Retinal pigment epithelial cell (primary cell): ENCODE results near the gene MEAK7.

Experiments
- DNase-seq: peaks from one replicate; pipeline ENCODE4 v3.0.0-alpha.2; 2010; ENCODE audit warnings: low read depth
- H3K4me3 ChIP-seq: 2 replicates; pipeline ENCODE4 v1.5.1; 2011; ENCODE audit warnings: mild to moderate bottlenecking, low read length, control low read depth, moderate library complexity
- CTCF ChIP-seq: conservative IDR thresholded peaks from 2 replicates; pipeline ENCODE4 v1.5.1; 2011; ENCODE audit warnings: low read depth, low read length, control low read depth, inconsistent platforms

Gene MEAK7

GRCh38 chr16:84517366-84517765 is 12.9 kb upstream of the MEAK7 start:
- no peak for DNase-seq
- H3K4me3 ChIP-seq, result no peak overlapping the region
- no peak for TF ChIP-seq CTCF

GRCh38 chr16:84514874-84515835 is 10.7 kb upstream of the MEAK7 start:
- H3K4me3 ChIP-seq, result no peak overlapping the region
- DNase-seq, result no peak
- no peak for TF ChIP-seq CTCF

- H3K4me3 ChIP-seq, result no peak overlapping the region
- DNase-seq, result no peak
- no peak for TF ChIP-seq CTCF
Measured at GRCh38 chr16:84514295-84514873, 9.9 kb upstream of the MEAK7 start.

GRCh38 chr16:84513666-84514065 is 9.2 kb upstream of the MEAK7 start:
- DNase-seq, result no peak
- no peak for TF ChIP-seq CTCF
- no peak overlapping the region for H3K4me3 ChIP-seq

GRCh38 chr16:84513123-84513522 is 8.7 kb upstream of the MEAK7 start:
- TF ChIP-seq CTCF, result no peak
- H3K4me3 ChIP-seq, result no peak overlapping the region
- peak; percentile 99 for DNase-seq

GRCh38 chr16:84511831-84512230 is 7.4 kb upstream of the MEAK7 start:
- no peak overlapping the region for H3K4me3 ChIP-seq
- no peak for TF ChIP-seq CTCF
- DNase-seq, result no peak
